Measurements from ENCODE around the gene SYTL3. TPM values are rescaled to one million over a fixed set of nuclear protein-coding genes. Genes with fewer than 3 reads are reported as not detected.
"Not testable (repeated sequence)": the region's sequence is repeated elsewhere in the genome, so short reads cannot be mapped to it uniquely, and the experiment has no call there.

Gene SYTL3
- total RNA-seq, 1 experiment from 2014 or later = 0.09 TPM

DNA sequence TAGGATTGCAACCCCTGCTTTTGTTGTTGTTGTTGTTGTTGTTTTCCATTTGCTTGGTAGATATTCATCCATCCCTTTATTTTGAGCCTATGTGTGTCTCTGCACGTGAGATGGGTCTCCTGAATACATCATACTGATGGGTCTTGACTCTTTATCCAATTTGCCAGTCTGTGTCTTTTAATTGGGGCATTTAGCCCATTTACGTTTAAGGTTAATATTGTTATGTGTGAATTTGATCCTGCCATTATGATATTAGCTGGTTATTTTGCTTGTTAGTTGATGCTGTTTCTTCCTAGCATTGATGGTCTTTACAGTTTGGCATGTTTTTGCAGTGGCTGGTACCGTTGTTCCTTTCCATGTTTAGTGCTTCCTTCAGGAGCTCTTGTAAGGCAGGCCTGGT, 31.6 kb upstream of the SYTL3 start:
- H3K27me3 ChIP-seq (ENCODE audit: insufficient read depth, low read length); H3K56ac ChIP-seq (ENCODE audit: insufficient read length, low read depth, low read length); H2BK5ac ChIP-seq (ENCODE audit: insufficient read length, low read length); H3K18ac ChIP-seq (ENCODE audit: insufficient read length, low read depth, low read length); H4K20me1 ChIP-seq (ENCODE audit: control insufficient read depth, insufficient read depth, insufficient read length); H3K9me3 Mint-ChIP-seq; H4K91ac ChIP-seq (ENCODE audit: insufficient read length, low read depth, low read length); H2BK12ac ChIP-seq (ENCODE audit: insufficient read length, low read depth, low read length); H3T11ph ChIP-seq (ENCODE audit: low read length); H3K27ac ChIP-seq (ENCODE audit: insufficient read length, low read depth, low read length); H3K9ac ChIP-seq (ENCODE audit: extremely low read depth, insufficient read length, low read length); H3K4me1 Mint-ChIP-seq; H3K9me3 ChIP-seq (ENCODE audit: control insufficient read depth, low read depth, low read length); H3K4me3 Mint-ChIP-seq; H3K79me1 ChIP-seq (ENCODE audit: insufficient read depth, low read depth, low read length, poor library complexity, severe bottlenecking); H3K14ac ChIP-seq (ENCODE audit: insufficient read depth, low read length); H3K27ac Mint-ChIP-seq; H3K4me1 ChIP-seq (ENCODE audit: insufficient read depth, low read length); H4K5ac ChIP-seq (ENCODE audit: insufficient read length, low read depth, low read length); H2AFZ ChIP-seq (ENCODE audit: low read length); H3K27me3 Mint-ChIP-seq (ENCODE audit: low read depth); H2BK15ac ChIP-seq (ENCODE audit: low read depth, low read length); H3K4ac ChIP-seq (ENCODE audit: low read depth, low read length); H2BK120ac ChIP-seq (ENCODE audit: low read depth, low read length, poor library complexity, severe bottlenecking); H2BK20ac ChIP-seq (ENCODE audit: low read depth, low read length, poor library complexity, severe bottlenecking); H4K8ac ChIP-seq (replicated peaks; ENCODE audit: insufficient read length, low read depth, low read length); H3K79me2 ChIP-seq (ENCODE audit: insufficient read depth, low read length); H2AK5ac ChIP-seq (ENCODE audit: insufficient read length, low read length); H3K23me2 ChIP-seq (ENCODE audit: insufficient read length, low read depth, low read length, poor library complexity, severe bottlenecking); H3K23ac ChIP-seq (ENCODE audit: insufficient read length, low read depth, low read length); DNase-seq; H3K4me2 ChIP-seq (ENCODE audit: insufficient read depth, insufficient read length, low read length): not testable (repeated sequence)
- peaks cover 27 to 77% (median 63%) of the 10 kb centered on the region in 3 experiments for H3K36me3 Mint-ChIP-seq (ENCODE audit: insufficient read depth in 1 of 3, low read depth in 3 of 3)
- no CpG with 5 or more reads among the region's 3 CpGs for WGBS (ENCODE audit: extremely low coverage, insufficient read length, low lambda C conversion rate)

Measured in H9 (cell line).